ENCODE data around the gene EFL1.

EFL1 gene

GRCh38 chr15:82178061-82178460, 84.5 kb downstream of the EFL1 start:
- no peak overlapping the region for H3K4me3 ChIP-seq (ENCODE audit: low read depth, low read length)
- TF ChIP-seq, protein P1, sequence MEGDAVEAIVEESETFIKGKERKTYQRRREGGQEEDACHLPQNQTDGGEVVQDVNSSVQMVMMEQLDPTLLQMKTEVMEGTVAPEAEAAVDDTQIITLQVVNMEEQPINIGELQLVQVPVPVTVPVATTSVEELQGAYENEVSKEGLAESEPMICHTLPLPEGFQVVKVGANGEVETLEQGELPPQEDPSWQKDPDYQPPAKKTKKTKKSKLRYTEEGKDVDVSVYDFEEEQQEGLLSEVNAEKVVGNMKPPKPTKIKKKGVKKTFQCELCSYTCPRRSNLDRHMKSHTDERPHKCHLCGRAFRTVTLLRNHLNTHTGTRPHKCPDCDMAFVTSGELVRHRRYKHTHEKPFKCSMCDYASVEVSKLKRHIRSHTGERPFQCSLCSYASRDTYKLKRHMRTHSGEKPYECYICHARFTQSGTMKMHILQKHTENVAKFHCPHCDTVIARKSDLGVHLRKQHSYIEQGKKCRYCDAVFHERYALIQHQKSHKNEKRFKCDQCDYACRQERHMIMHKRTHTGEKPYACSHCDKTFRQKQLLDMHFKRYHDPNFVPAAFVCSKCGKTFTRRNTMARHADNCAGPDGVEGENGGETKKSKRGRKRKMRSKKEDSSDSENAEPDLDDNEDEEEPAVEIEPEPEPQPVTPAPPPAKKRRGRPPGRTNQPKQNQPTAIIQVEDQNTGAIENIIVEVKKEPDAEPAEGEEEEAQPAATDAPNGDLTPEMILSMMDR (conservative IDR thresholded peaks at IDR 0.05; ENCODE audit: low read depth, low read length), result no peak
- peak; percentile 92 for DNase-seq (ENCODE audit: low read depth)

- TF ChIP-seq, protein P1 (conservative IDR thresholded peaks at IDR 0.05; ENCODE audit: low read depth, low read length), result no peak
- H3K4me3 ChIP-seq (ENCODE audit: low read depth, low read length), result no peak overlapping the region
- peak; percentile 82 for DNase-seq (ENCODE audit: low read depth)
These were observed 85.1 kb downstream of the EFL1 start for GRCh38 chr15:82177291-82178010.

GRCh38 chr15:82176542-82176941, 86.0 kb downstream of the EFL1 start:
- no peak for DNase-seq (ENCODE audit: low read depth)
- TF ChIP-seq, protein P1 (conservative IDR thresholded peaks at IDR 0.05; ENCODE audit: low read depth, low read length), result no peak
- no peak overlapping the region for H3K4me3 ChIP-seq (ENCODE audit: low read depth, low read length)

- TF ChIP-seq, protein P1 (conservative IDR thresholded peaks at IDR 0.05; ENCODE audit: low read depth, low read length), result no peak
- peak; percentile 37 for DNase-seq (ENCODE audit: low read depth)
- H3K4me3 ChIP-seq (ENCODE audit: low read depth, low read length), result no peak overlapping the region
These were observed 87.9 kb downstream of the EFL1 start for GRCh38 chr15:82174471-82175235.

GRCh38 chr15:82173108-82173507, 89.4 kb downstream of the EFL1 start:
- TF ChIP-seq, protein P1 (conservative IDR thresholded peaks at IDR 0.05; ENCODE audit: low read depth, low read length), result no peak
- DNase-seq (ENCODE audit: low read depth), result no peak
- H3K4me3 ChIP-seq (ENCODE audit: low read depth, low read length), result no peak overlapping the region

DNA sequence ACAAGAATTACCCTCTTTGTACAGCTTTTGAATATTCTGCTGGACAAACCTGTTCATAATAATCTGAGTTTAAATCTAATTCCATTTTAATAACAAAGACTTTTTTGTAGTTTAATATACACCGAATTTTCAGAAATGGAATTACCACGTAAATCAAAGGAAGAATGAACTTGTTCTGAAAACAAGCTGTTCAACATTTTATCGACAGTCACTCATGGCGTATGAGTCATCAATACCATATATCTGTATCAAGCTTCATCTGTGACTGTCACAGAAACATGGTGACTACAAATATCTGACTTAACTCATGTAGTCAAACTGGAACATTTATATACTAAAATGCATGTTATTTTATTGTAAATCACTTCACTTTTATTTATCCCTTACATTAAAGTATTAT, 90.0 kb downstream of the EFL1 start:
- DNase-seq (ENCODE audit: low read depth), result no peak
- H3K4me3 ChIP-seq (ENCODE audit: low read depth, low read length), result no peak overlapping the region
- TF ChIP-seq, protein P1 (conservative IDR thresholded peaks at IDR 0.05; ENCODE audit: low read depth, low read length), result no peak

Measured in choroid plexus epithelial cell (primary cell).